Central memory CD8-positive, alpha-beta T cell (primary cell): ENCODE results near the gene NDUFA7.

Experiments
- ATAC-seq: fragments of 150-1000 bp; cut with Tn5 transposase; replicated peaks from 2 replicates; pipeline ENCODE4 v1.10.0; 2022; ENCODE audit warnings: mild to moderate bottlenecking, moderate FRiP score, moderate number of reproducible peaks; ENCODE audit not compliant: poor library complexity, severe bottlenecking; ENCODE audit errors: extremely low read depth
- DNase-seq, 2 donors: peaks; one replicate each; pipeline ENCODE4 v3.0.0; 2021; ENCODE audit warnings: low spot score in 2 of 2
- H3K27ac Mint-ChIP-seq: one replicate; pipeline ENCODE4 v1.8.0; 2022; ENCODE audit warnings: low read depth, mild to moderate bottlenecking, moderate library complexity, mixed read lengths
- H3K27me3 Mint-ChIP-seq: one replicate; pipeline ENCODE4 v1.8.0; 2022; ENCODE audit warnings: mixed read lengths
- H3K36me3 Mint-ChIP-seq: one replicate; pipeline ENCODE4 v1.8.0; 2022; ENCODE audit warnings: mild to moderate bottlenecking, moderate library complexity, mixed read lengths; ENCODE audit not compliant: insufficient read depth
- H3K4me1 Mint-ChIP-seq: one replicate; pipeline ENCODE4 v1.8.0; 2022; ENCODE audit warnings: mixed read lengths
- H3K4me3 Mint-ChIP-seq: one replicate; pipeline ENCODE4 v1.8.0; 2022; ENCODE audit warnings: mild to moderate bottlenecking, moderate library complexity, mixed read lengths
- H3K9me3 Mint-ChIP-seq: one replicate; pipeline ENCODE4 v1.8.0; 2022; ENCODE audit warnings: mixed read lengths

NDUFA7 gene

DNA sequence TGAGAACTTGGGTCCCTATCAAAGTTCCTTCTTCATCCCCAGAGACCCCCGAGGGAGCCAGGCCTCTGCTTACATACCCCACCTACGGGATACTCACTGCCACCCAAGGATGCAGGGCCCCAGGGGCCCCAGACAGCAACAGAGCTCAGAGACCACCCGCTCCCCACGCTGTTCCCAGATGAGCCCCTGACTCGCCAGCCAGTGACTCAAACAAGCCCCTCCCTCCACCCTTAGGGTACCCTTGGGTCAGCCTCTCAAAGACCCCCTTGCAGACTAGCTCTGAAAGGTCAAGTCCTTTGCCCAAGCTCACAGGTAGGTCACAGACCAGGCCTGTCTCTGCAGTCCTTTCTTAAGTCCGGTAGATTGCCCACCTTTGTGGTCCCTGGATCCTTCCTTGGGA, 58.7 kb downstream of the NDUFA7 start:
- Mint-ChIP-seq H3K27ac (no peak overlapping the region), H3K4me1 (peaks cover 10% of the 10 kb centered on the region)
- no peak for ATAC-seq

DNA sequence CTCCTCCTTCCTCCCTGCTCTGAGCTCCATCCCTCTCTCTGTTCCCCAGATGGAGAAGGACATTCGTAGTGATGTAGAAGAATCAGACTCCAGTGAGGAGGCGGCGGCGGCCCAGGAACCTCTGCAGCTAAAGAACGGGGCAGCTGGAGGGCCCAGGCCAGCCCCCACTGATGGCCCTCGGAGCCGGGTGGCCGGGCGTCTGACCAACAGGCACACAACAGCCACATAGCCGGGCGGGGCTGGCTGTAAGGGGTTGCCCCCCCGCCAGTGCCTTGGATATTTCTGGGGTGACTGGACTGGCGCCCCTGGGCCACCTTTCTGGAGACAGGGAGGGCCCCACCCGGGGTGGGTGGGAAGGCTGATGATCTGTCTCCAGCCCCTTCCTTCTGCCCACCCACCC, 59.3 kb downstream of the NDUFA7 start:
- Mint-ChIP-seq H3K4me3 (no peak overlapping the region), H3K9me3 (no peaks in the 10 kb centered on the region), H3K27ac (no peak overlapping the region), H3K36me3 (peaks cover 13% of the 10 kb centered on the region), H3K4me1 (peaks cover 15% of the 10 kb centered on the region), H3K27me3 (no peaks in the 10 kb centered on the region)
- no peak for DNase-seq
- no peak for ATAC-seq

More for the DNA sequence above, 58.7 kb downstream of the NDUFA7 start:
- no peak for DNase-seq
- Mint-ChIP-seq H3K4me3 (no peak overlapping the region), H3K9me3 (no peaks in the 10 kb centered on the region), H3K36me3 (peaks cover 10% of the 10 kb centered on the region), H3K27me3 (no peaks in the 10 kb centered on the region)

DNA sequence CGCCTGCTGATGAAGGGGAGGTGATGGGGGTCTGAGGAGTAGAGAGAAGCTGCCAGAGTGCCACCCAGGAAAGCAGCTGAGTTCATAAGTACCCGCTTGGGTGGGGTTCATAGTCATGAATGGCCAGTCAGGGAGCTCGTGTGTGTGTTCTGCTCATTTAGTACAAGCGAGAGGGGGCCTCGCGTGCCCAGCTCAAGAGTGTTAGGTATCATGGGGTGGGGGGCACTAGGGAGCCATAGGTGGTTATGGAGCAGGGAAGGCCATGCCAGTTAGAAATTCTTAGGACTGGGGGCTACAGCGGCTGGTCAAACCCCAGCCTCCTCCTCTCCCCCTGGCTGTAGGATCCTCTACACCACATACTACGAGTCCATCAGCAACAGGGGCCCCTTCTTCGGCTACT, 59.8 kb downstream of the NDUFA7 start:
- DNase-seq (no peak), ATAC-seq (no peak)
- no peak overlapping the region for H3K27ac Mint-ChIP-seq
- H3K4me3 Mint-ChIP-seq, result no peak overlapping the region
- no peaks in the 10 kb centered on the region for H3K9me3 Mint-ChIP-seq
- peaks cover 16% of the 10 kb centered on the region for H3K4me1 Mint-ChIP-seq
- no peaks in the 10 kb centered on the region for H3K27me3 Mint-ChIP-seq
- H3K36me3 Mint-ChIP-seq, result peaks cover 13% of the 10 kb centered on the region
